SJCRH30 (cell line): ENCODE data around the gene KIF26B. TPM values are rescaled to one million over a fixed set of nuclear protein-coding genes. Genes with fewer than 3 reads are reported as not detected.

Source experiments
- DNase-seq, 2 experiments: peaks; one replicate each; pipeline ENCODE4 v3.0.0-alpha.2; 2015 to 2020
- H3K27ac ChIP-seq: fragments of 250-450 bp; sonication (Bioruptor Pico); 2 replicates; pipeline ENCODE4 v1.5.1; 2020; ENCODE audit warnings: mild to moderate bottlenecking, moderate library complexity
- H3K27me3 ChIP-seq: fragments of 250-450 bp; sonication (Bioruptor Pico); 2 replicates; pipeline ENCODE4 v1.5.1; 2020; ENCODE audit warnings: mild to moderate bottlenecking, moderate library complexity
- H3K36me3 ChIP-seq: fragments of 250-450 bp; sonication (Bioruptor Pico); 2 replicates; pipeline ENCODE4 v1.5.1; 2020; ENCODE audit warnings: mild to moderate bottlenecking, moderate library complexity
- H3K4me1 ChIP-seq: fragments of 250-450 bp; sonication (Bioruptor Pico); 2 replicates; pipeline ENCODE4 v1.5.1; 2020; ENCODE audit warnings: mild to moderate bottlenecking, moderate library complexity
- H3K4me3 ChIP-seq: fragments of 250-450 bp; sonication (Bioruptor Pico); 2 replicates; pipeline ENCODE4 v1.5.1; 2020; ENCODE audit warnings: mild to moderate bottlenecking, moderate library complexity
- H3K9me3 ChIP-seq: fragments of 250-450 bp; sonication (Bioruptor Pico); replicated peaks from 2 replicates; pipeline ENCODE4 v1.5.1; 2020; ENCODE audit warnings: mild to moderate bottlenecking, moderate library complexity
- total RNA-seq: library from RNA; depleted of rRNA; stranded (reverse); fragments of >200 nt; shearing (Covaris generic); gene quantifications from 2 replicates; pipeline ENCODE4 v1.2.3, GENCODE V29; 2014

KIF26B gene
- total RNA-seq, 1 experiment from 2014 or later: 14.4 TPM

- H3K9me3 ChIP-seq: no peaks in the 10 kb centered on the region
- H3K27me3 ChIP-seq: no peaks in the 10 kb centered on the region
- no peaks in the 10 kb centered on the region for H3K36me3 ChIP-seq
- H3K27ac ChIP-seq: no peak overlapping the region
- no peak overlapping the region for H3K4me3 ChIP-seq
- no peak for DNase-seq
- H3K4me1 ChIP-seq: no peaks in the 10 kb centered on the region
These were observed 88.2 kb downstream of the KIF26B start for GRCh38 chr1:245242989-245243388.

DNA sequence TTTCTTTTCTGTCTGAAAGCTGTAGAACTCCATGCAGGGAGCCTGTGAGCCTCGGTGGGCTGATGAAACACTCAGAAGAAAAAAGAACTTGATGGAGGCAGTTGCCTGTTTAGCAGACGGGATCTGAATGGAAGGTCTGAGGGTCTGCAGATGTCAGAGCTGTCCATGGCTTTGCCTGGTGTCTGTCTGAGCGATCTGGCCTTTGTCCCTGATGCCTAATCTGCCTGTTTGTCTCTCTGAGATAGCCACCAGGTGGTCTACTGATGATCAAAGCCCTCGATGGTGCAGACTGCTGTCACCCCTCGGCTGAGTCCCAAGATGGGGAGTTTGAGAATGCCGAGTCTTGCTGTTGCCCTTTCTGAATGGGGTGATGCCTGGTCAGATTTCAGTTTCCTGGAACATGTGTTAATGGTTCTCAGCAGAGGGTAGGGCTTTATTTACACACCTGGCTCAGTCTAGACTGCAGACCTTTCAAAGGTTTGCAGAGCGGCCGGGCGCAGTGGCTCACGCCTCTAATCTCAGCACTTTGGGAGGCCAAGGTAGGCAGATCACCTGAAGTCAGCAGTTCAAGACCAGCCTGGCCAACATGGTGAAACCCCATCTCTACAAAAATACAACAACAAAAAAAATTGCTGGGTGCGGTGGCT lies 90.4 kb downstream of the KIF26B start:
- Histone ChIP-seq H3K4me3 (no peak overlapping the region), H3K9me3 (no peaks in the 10 kb centered on the region), H3K36me3 (no peaks in the 10 kb centered on the region), H3K4me1 (no peaks in the 10 kb centered on the region), H3K27ac (no peak overlapping the region), H3K27me3 (no peaks in the 10 kb centered on the region)
- DNase-seq: no peak

DNA sequence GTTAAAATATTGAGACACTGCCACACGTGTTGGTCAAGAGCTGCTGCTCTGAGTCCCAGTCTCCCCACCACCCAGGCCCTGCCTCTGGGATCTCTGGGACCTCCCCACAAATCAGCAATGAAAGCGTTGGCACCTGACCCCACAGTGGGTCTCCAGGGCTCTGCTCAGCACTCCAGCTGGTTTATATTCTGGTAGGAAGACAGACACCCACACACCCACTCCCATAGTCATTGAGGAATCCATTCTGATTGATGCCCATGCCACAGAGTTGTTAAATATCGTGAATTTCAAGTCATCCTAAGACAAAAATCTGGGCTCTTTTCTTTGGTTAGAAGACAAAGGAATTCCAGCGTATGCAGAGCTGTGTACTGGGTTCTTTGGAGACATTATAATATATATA lies 91.6 kb downstream of the KIF26B start:
- no peak for DNase-seq
- no peaks in the 10 kb centered on the region for H3K36me3 ChIP-seq
- no peak overlapping the region for H3K4me3 ChIP-seq
- no peaks in the 10 kb centered on the region for H3K4me1 ChIP-seq
- no peaks in the 10 kb centered on the region for H3K9me3 ChIP-seq
- H3K27me3 ChIP-seq: no peaks in the 10 kb centered on the region
- no peak overlapping the region for H3K27ac ChIP-seq

DNA sequence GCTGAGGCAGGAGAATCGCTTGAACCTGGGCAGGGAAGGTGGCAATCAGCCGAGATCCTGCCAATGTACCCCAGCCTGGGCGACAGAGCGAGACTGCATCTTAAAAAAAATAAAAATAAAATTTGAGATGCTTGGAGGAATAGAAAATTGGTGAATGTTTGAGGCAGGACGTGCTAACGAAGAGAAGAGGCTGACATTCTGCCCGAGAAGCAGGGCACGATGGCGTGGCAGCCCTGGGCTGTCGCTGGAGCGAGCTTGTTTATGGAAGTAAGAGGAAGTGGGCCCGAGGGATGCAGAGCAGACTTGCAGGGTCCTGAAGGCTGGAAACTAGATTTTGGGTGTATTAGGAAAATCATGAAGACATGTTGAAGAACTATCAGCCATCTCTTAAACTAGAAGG lies 92.6 kb downstream of the KIF26B start:
- no peak overlapping the region for H3K4me3 ChIP-seq
- H3K4me1 ChIP-seq: no peaks in the 10 kb centered on the region
- no peaks in the 10 kb centered on the region for H3K36me3 ChIP-seq
- H3K9me3 ChIP-seq: peaks cover 2% of the 10 kb centered on the region
- DNase-seq: no peak
- no peak overlapping the region for H3K27ac ChIP-seq
- no peaks in the 10 kb centered on the region for H3K27me3 ChIP-seq

GRCh38 chr1:245247801-245248200 lies 93.0 kb downstream of the KIF26B start:
- H3K27ac ChIP-seq: no peak overlapping the region
- H3K4me3 ChIP-seq: no peak overlapping the region
- no peaks in the 10 kb centered on the region for H3K36me3 ChIP-seq
- peaks cover 4% of the 10 kb centered on the region for H3K9me3 ChIP-seq
- no peaks in the 10 kb centered on the region for H3K27me3 ChIP-seq
- H3K4me1 ChIP-seq: no peaks in the 10 kb centered on the region
- no peak for DNase-seq

- Histone ChIP-seq H3K36me3 (no peaks in the 10 kb centered on the region), H3K27me3 (no peaks in the 10 kb centered on the region), H3K27ac (no peak overlapping the region), H3K4me1 (no peaks in the 10 kb centered on the region), H3K4me3 (no peak overlapping the region), H3K9me3 (peaks cover 4% of the 10 kb centered on the region)
- no peak for DNase-seq
These were observed 93.5 kb downstream of the KIF26B start for GRCh38 chr1:245248231-245248731.

DNA sequence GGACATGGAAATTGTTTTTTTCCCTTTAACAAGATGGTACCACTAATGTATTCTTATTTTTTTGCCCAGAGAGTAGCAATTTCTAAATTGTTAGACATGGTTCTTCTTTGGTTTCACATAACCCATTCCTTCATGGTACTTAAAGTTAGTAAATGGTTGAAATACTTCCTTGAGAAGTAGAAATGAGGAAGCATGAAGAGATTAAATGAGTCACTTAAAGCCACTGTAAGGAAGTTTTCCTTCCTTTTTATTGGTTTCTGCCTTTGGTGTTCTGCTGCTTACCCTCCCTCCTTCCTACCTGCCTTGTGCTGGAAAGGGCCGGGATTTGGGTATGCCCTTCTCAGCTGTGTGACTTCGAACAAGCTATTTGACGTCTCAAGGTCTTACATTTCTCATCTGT lies 101.0 kb downstream of the KIF26B start:
- Histone ChIP-seq H3K27ac (no peak overlapping the region), H3K9me3 (peaks cover 4% of the 10 kb centered on the region), H3K4me3 (no peak overlapping the region), H3K36me3 (peaks cover 9% of the 10 kb centered on the region), H3K27me3 (no peaks in the 10 kb centered on the region), H3K4me1 (no peaks in the 10 kb centered on the region; the same call in 1 of the 2 replicates)
- no peak for DNase-seq

DNA sequence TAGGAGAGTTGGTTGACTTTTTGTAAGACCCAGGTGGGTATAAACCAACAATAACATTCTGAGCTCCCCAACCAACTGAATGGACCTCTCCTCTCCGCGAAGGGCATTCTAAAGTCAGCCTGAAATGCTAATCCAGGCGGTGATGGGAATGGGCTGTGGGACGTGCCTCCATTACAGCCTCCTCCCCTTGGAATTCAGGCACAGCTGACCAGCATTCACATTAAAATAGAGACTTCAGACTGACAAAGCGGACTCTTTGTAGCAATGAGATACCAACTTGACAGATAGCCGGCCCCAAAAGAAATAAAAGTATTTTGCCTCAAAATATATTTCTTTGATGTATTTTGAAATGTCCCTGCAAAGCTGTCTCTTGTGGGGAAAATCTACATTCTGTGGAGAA lies 101.7 kb downstream of the KIF26B start:
- no peak overlapping the region for H3K4me3 ChIP-seq
- no peak for DNase-seq
- H3K27ac ChIP-seq: no peak overlapping the region
- no peaks in the 10 kb centered on the region; the same call in 1 of the 2 replicates for H3K4me1 ChIP-seq
- H3K27me3 ChIP-seq: no peaks in the 10 kb centered on the region
- peaks cover 4% of the 10 kb centered on the region for H3K9me3 ChIP-seq
- peaks cover 9% of the 10 kb centered on the region for H3K36me3 ChIP-seq

- H3K27me3 ChIP-seq: no peaks in the 10 kb centered on the region
- no peak overlapping the region for H3K4me3 ChIP-seq
- DNase-seq: no peak
- H3K4me1 ChIP-seq: no peaks in the 10 kb centered on the region; the same call in 1 of the 2 replicates
- peaks cover 9% of the 10 kb centered on the region for H3K36me3 ChIP-seq
- no peaks in the 10 kb centered on the region for H3K9me3 ChIP-seq
- H3K27ac ChIP-seq: no peak overlapping the region
These were observed 103.6 kb downstream of the KIF26B start for GRCh38 chr1:245258271-245258920.

- H3K36me3 ChIP-seq: peaks cover 7% of the 10 kb centered on the region; the same call in 1 of the 2 replicates
- H3K27me3 ChIP-seq: no peaks in the 10 kb centered on the region
- DNase-seq: no peak
- H3K4me3 ChIP-seq: no peak overlapping the region
- no peaks in the 10 kb centered on the region; the same call in 1 of the 2 replicates for H3K4me1 ChIP-seq
- H3K27ac ChIP-seq: no peak overlapping the region
- H3K9me3 ChIP-seq: no peaks in the 10 kb centered on the region
These were observed 105.5 kb downstream of the KIF26B start for GRCh38 chr1:245260110-245260882.

DNA sequence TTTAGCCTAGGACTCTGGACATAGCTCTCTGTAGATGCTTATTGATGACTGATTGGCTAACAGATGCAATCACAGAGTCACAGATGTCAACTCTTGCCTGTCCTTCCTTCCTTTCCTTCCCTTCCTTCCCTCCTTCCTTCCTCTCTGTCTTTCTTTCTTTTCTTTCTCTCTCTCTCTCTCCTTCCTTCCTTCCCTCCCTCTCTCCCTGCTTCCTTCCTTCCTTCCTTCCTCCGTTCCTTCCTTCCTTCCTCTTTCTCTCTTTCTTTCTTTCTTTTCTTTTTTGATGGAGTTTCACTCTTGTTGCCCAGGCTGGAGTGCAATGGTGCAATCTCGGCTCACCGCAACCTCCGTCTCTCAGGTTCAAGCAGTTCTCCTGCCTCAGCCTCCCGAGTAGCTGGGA lies 106.1 kb downstream of the KIF26B start:
- Histone ChIP-seq H3K4me1 (no peaks in the 10 kb centered on the region; the same call in 1 of the 2 replicates), H3K4me3 (no peak overlapping the region), H3K9me3 (no peaks in the 10 kb centered on the region), H3K27me3 (no peaks in the 10 kb centered on the region), H3K27ac (no peak overlapping the region), H3K36me3 (peaks cover 1% of the 10 kb centered on the region; the same call in 1 of the 2 replicates)
- no peak for DNase-seq

DNA sequence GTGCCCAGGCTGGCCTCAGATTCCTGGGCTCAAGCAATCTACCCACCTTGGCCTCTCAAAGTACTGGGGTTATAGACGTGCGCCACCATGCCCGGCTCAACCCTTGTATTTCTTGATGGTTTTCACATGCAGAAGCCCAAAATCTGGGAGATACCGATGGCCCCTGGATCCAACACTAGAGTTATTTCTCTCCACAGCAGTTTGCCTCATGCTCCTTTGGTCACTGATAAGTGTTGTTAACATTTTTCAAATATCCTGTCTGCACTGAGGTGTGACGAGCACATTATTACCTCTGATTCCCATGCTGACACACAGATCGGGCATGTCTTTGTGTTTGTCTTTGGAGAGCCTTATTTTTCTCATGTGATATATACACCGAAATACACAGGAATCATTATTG lies 107.0 kb downstream of the KIF26B start:
- no peak for DNase-seq
- Histone ChIP-seq H3K36me3 (no peaks in the 10 kb centered on the region), H3K4me1 (no peaks in the 10 kb centered on the region; the same call in 1 of the 2 replicates), H3K27me3 (no peaks in the 10 kb centered on the region), H3K27ac (no peak overlapping the region), H3K9me3 (no peaks in the 10 kb centered on the region), H3K4me3 (no peak overlapping the region)

DNA sequence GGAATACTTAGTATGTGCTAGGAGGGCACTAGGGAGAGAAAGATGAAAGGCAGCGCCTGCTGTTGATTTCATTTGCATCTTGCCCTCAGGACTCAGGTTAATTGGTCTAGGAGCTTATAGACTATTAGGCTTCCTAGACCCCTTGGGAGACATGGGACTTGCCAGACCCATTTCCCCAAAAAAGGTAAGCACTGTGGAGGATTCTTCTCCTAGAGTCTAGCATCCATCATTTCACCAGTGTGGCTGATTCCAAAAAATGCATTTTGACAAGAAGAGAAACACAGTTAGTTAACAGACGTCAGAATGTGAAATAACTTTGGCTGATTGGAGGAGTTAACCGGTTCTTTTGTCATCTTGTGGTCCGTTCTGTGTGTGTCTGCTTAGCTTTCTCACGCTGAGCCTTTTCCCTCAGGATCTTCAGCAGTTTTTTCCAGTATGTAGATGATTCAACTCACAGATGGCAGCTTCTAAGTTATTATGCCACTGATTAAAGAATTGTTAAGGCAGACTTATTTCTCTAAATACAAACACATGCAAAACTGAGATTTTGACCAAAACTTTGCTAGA lies 108.8 kb downstream of the KIF26B start:
- no peaks in the 10 kb centered on the region for H3K36me3 ChIP-seq
- H3K27ac ChIP-seq: no peak overlapping the region
- H3K4me1 ChIP-seq: no peaks in the 10 kb centered on the region; the same call in 1 of the 2 replicates
- H3K4me3 ChIP-seq: no peak overlapping the region
- H3K9me3 ChIP-seq: no peaks in the 10 kb centered on the region
- no peaks in the 10 kb centered on the region for H3K27me3 ChIP-seq
- no peak for DNase-seq

DNA sequence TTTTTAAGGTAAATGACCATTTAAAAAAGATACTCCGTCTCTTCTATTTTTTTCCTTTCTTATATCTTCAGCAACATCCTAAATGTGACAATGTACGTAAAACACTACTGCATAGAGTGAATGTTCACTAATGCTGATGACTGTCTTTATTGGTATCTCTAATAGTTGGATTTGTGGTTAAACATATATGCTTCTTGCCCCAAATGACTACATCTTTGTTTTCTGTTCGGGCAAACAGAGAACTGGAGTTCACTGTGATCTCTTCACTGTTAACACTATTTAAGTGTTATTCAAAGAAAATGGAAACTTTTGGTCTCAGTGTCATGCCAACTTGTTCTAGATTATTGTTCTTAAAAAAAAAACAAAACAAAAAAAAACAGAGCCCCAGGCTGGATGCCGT lies 109.4 kb downstream of the KIF26B start:
- Histone ChIP-seq H3K4me1 (no peaks in the 10 kb centered on the region; the same call in 1 of the 2 replicates), H3K27me3 (no peaks in the 10 kb centered on the region), H3K27ac (no peak overlapping the region), H3K36me3 (no peaks in the 10 kb centered on the region), H3K4me3 (no peak overlapping the region), H3K9me3 (no peaks in the 10 kb centered on the region)
- DNase-seq: no peak

DNA sequence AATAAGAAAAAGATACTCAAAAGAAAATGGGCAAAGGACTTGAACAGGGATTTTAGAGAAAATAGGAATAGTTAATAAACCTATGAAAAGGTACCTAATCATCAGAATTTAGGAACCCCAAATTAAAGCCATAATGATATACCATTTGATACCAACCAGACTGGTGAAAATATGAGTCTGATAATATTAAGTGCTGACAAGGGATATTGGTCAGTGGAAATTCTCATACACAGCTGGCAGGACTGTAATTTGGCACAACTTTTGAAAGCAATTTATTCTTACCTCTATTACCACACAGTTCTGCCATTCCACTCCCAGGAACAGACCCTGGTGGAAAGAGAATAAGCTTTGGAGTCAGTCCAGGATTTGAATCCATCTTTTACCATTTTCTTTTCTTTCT lies 111.3 kb downstream of the KIF26B start:
- Histone ChIP-seq H3K4me1 (no peaks in the 10 kb centered on the region), H3K36me3 (no peaks in the 10 kb centered on the region), H3K4me3 (no peak overlapping the region), H3K27ac (no peak overlapping the region), H3K27me3 (no peaks in the 10 kb centered on the region), H3K9me3 (0 out of 2 replicates have a peak, but pooled peaks cover 2% of the 10 kb centered on the region)
- DNase-seq: no peak
